Central memory CD8-positive, alpha-beta T cell (primary cell): ENCODE measurements around the gene DRD3.

Experiments used
- ATAC-seq: fragments of 150-1000 bp; cut with Tn5 transposase; replicated peaks from 2 replicates; pipeline ENCODE4 v1.10.0; 2022; ENCODE audit warnings: mild to moderate bottlenecking, moderate FRiP score, moderate number of reproducible peaks; ENCODE audit not compliant: poor library complexity, severe bottlenecking; ENCODE audit errors: extremely low read depth
- DNase-seq, 2 donors: peaks; one replicate each; pipeline ENCODE4 v3.0.0; 2021; ENCODE audit warnings: low spot score in 2 of 2
- H3K27ac Mint-ChIP-seq: one replicate; pipeline ENCODE4 v1.8.0; 2022; ENCODE audit warnings: low read depth, mild to moderate bottlenecking, moderate library complexity, mixed read lengths
- H3K27me3 Mint-ChIP-seq: one replicate; pipeline ENCODE4 v1.8.0; 2022; ENCODE audit warnings: mixed read lengths
- H3K36me3 Mint-ChIP-seq: one replicate; pipeline ENCODE4 v1.8.0; 2022; ENCODE audit warnings: mild to moderate bottlenecking, moderate library complexity, mixed read lengths; ENCODE audit not compliant: insufficient read depth
- H3K4me1 Mint-ChIP-seq: one replicate; pipeline ENCODE4 v1.8.0; 2022; ENCODE audit warnings: mixed read lengths
- H3K4me3 Mint-ChIP-seq: one replicate; pipeline ENCODE4 v1.8.0; 2022; ENCODE audit warnings: mild to moderate bottlenecking, moderate library complexity, mixed read lengths
- H3K9me3 Mint-ChIP-seq: one replicate; pipeline ENCODE4 v1.8.0; 2022; ENCODE audit warnings: mixed read lengths

Gene DRD3

GRCh38 chr3:114178770-114179368, at the start of gene DRD3:
Gene DRD3 (minus strand): TSS chr3:114179052. CDS start chr3:114171992, 7,060 bp downstream.
- peaks cover 6% of the 10 kb centered on the region for H3K4me1 Mint-ChIP-seq
- no peaks in the 10 kb centered on the region for H3K9me3 Mint-ChIP-seq
- no peak for DNase-seq
- no peak for ATAC-seq
- no peaks in the 10 kb centered on the region for H3K27me3 Mint-ChIP-seq
- peaks cover 2% of the 10 kb centered on the region for H3K36me3 Mint-ChIP-seq
- no peak within 1 kb of the TSS for H3K4me3 Mint-ChIP-seq
- no peak within 1 kb of the TSS for H3K27ac Mint-ChIP-seq

- ATAC-seq (no peak), DNase-seq (no peak)
- Mint-ChIP-seq H3K9me3 (peaks cover 5% of the 10 kb centered on the region), H3K27me3 (no peaks in the 10 kb centered on the region), H3K27ac (peak overlapping the region; percentile 92), H3K36me3 (peaks cover 9% of the 10 kb centered on the region), H3K4me3 (peak overlapping the region; percentile 61), H3K4me1 (peaks cover 88% of the 10 kb centered on the region)
These were observed 48.2 kb upstream of the DRD3 start for GRCh38 chr3:114227076-114227475.

- no peaks in the 10 kb centered on the region for H3K27me3 Mint-ChIP-seq
- H3K36me3 Mint-ChIP-seq: peaks cover 9% of the 10 kb centered on the region
- ATAC-seq: no peak
- H3K4me3 Mint-ChIP-seq: peak overlapping the region; percentile 61
- peak overlapping the region; percentile 92 for H3K27ac Mint-ChIP-seq
- H3K4me1 Mint-ChIP-seq: peaks cover 88% of the 10 kb centered on the region
- DNase-seq: no peak
- peaks cover 5% of the 10 kb centered on the region for H3K9me3 Mint-ChIP-seq
These were observed 47.5 kb upstream of the DRD3 start for GRCh38 chr3:114226313-114226712.

GRCh38 chr3:114223143-114223542, 44.3 kb upstream of the DRD3 start:
- Mint-ChIP-seq H3K9me3 (peaks cover 5% of the 10 kb centered on the region), H3K4me3 (peak overlapping the region; percentile 21), H3K27me3 (no peaks in the 10 kb centered on the region), H3K36me3 (peaks cover 9% of the 10 kb centered on the region), H3K4me1 (peaks cover 82% of the 10 kb centered on the region), H3K27ac (peak overlapping the region; percentile 95)
- DNase-seq (no peak), ATAC-seq (peak; percentile 75)

GRCh38 chr3:114221881-114222264, 43.0 kb upstream of the DRD3 start:
- H3K36me3 Mint-ChIP-seq: peaks cover 9% of the 10 kb centered on the region
- ATAC-seq: peak; percentile 2
- no peaks in the 10 kb centered on the region for H3K27me3 Mint-ChIP-seq
- H3K9me3 Mint-ChIP-seq: peaks cover 5% of the 10 kb centered on the region
- H3K4me1 Mint-ChIP-seq: peaks cover 69% of the 10 kb centered on the region
- no peak for DNase-seq
- H3K4me3 Mint-ChIP-seq: peak overlapping the region; percentile 48
- H3K27ac Mint-ChIP-seq: peak overlapping the region; percentile 95

- ATAC-seq (peak; percentile 44), DNase-seq (peak in 1 of 2 donors; percentile 48)
- no peaks in the 10 kb centered on the region for H3K27me3 Mint-ChIP-seq
- H3K4me3 Mint-ChIP-seq: peak overlapping the region; percentile 48
- peaks cover 8% of the 10 kb centered on the region for H3K36me3 Mint-ChIP-seq
- peaks cover 5% of the 10 kb centered on the region for H3K9me3 Mint-ChIP-seq
- peaks cover 64% of the 10 kb centered on the region for H3K4me1 Mint-ChIP-seq
- peak overlapping the region; percentile 95 for H3K27ac Mint-ChIP-seq
These were observed 42.5 kb upstream of the DRD3 start for GRCh38 chr3:114221165-114221880.

- ATAC-seq (no peak), DNase-seq (no peak)
- Mint-ChIP-seq H3K4me1 (peaks cover 50% of the 10 kb centered on the region), H3K36me3 (no peaks in the 10 kb centered on the region), H3K4me3 (peak overlapping the region; percentile 56), H3K9me3 (peaks cover 5% of the 10 kb centered on the region), H3K27me3 (no peaks in the 10 kb centered on the region), H3K27ac (peak overlapping the region; percentile 95)
These were observed 40.9 kb upstream of the DRD3 start for GRCh38 chr3:114219741-114220140.

GRCh38 chr3:114218578-114219185, 39.8 kb upstream of the DRD3 start:
- DNase-seq: no peak
- peaks cover 41% of the 10 kb centered on the region for H3K4me1 Mint-ChIP-seq
- no peak for ATAC-seq
- H3K27ac Mint-ChIP-seq: peak overlapping the region; percentile 95
- H3K27me3 Mint-ChIP-seq: no peaks in the 10 kb centered on the region
- no peaks in the 10 kb centered on the region for H3K9me3 Mint-ChIP-seq
- no peaks in the 10 kb centered on the region for H3K36me3 Mint-ChIP-seq
- no peak overlapping the region for H3K4me3 Mint-ChIP-seq

GRCh38 chr3:114218006-114218405, 39.2 kb upstream of the DRD3 start:
- Mint-ChIP-seq H3K27ac (no peak overlapping the region), H3K4me3 (no peak overlapping the region), H3K4me1 (peaks cover 39% of the 10 kb centered on the region), H3K36me3 (no peaks in the 10 kb centered on the region), H3K9me3 (no peaks in the 10 kb centered on the region), H3K27me3 (no peaks in the 10 kb centered on the region)
- DNase-seq (no peak), ATAC-seq (no peak)

- Mint-ChIP-seq H3K27me3 (no peaks in the 10 kb centered on the region), H3K4me3 (no peak overlapping the region), H3K27ac (no peak overlapping the region), H3K9me3 (no peaks in the 10 kb centered on the region), H3K4me1 (peaks cover 43% of the 10 kb centered on the region), H3K36me3 (no peaks in the 10 kb centered on the region)
- ATAC-seq (no peak), DNase-seq (no peak)
These were observed 38.4 kb upstream of the DRD3 start for GRCh38 chr3:114217266-114217665.

- no peak for ATAC-seq
- Mint-ChIP-seq H3K9me3 (no peaks in the 10 kb centered on the region), H3K4me1 (peaks cover 40% of the 10 kb centered on the region), H3K27ac (no peak overlapping the region), H3K36me3 (no peaks in the 10 kb centered on the region), H3K27me3 (no peaks in the 10 kb centered on the region), H3K4me3 (no peak overlapping the region)
- no peak for DNase-seq
These were observed 37.5 kb upstream of the DRD3 start for GRCh38 chr3:114216186-114216970.

GRCh38 chr3:114214542-114215341, 35.9 kb upstream of the DRD3 start:
- no peak overlapping the region for H3K4me3 Mint-ChIP-seq
- H3K9me3 Mint-ChIP-seq: no peaks in the 10 kb centered on the region
- H3K27me3 Mint-ChIP-seq: no peaks in the 10 kb centered on the region
- ATAC-seq: peak; percentile 74
- no peak overlapping the region for H3K27ac Mint-ChIP-seq
- no peaks in the 10 kb centered on the region for H3K36me3 Mint-ChIP-seq
- DNase-seq: peak; percentile 33 to 68
- peaks cover 28% of the 10 kb centered on the region for H3K4me1 Mint-ChIP-seq
